GM12891 (cell line): ENCODE results near the gene OR7G2.

Source experiments
- POLR2A ChIP-seq: IDR thresholded peaks from 2 replicates; pipeline ENCODE4 v1.6.1; 2011; ENCODE audit warnings: low read depth, low read length, control low read depth
- POLR2AphosphoS5 ChIP-seq: IDR thresholded peaks from 2 replicates; pipeline ENCODE4 v1.6.1; 2011; ENCODE audit warnings: low read depth, low read length, control low read depth
- TAF1 ChIP-seq: IDR thresholded peaks from 2 replicates; pipeline ENCODE4 v1.6.1; 2011; ENCODE audit warnings: low read depth, low read length, control low read depth

GRCh38 chr19:9130965-9131364, 23.7 kb upstream of the OR7G2 start:
- TF ChIP-seq POLR2A (no peak), POLR2AphosphoS5 (no peak), TAF1 (no peak)
